ENCODE results near the gene PHF3. TPM values are rescaled to one million over a fixed set of nuclear protein-coding genes. Genes with fewer than 3 reads are reported as not detected.

PHF3 gene
- polyA plus RNA-seq, 2 of the 4 experiments (the other 2 are of a cell fraction) = 13.9 to 28.4 TPM

GRCh38 chr6:63599243-63599642 is 36.4 kb upstream of the PHF3 start:
- CTCF ChIA-PET = interaction anchor here (0.5 to 2.4 kb wide), 30 partner anchors 8 to 281 kb away, joined by 3 to 16 read pairs (median 5); partner anchors contain the start of gene PHF3
- no peak for TF ChIP-seq HOXB5 (CRISPR knock-in tag; IDR thresholded peaks at IDR 0.05)
- no peak for TF ChIP-seq CEBPB (IDR thresholded peaks at IDR 0.05)
- no peak for TF ChIP-seq ZSCAN20 (CRISPR knock-in tag; IDR thresholded peaks at IDR 0.05)
- H3K27ac ChIP-seq = no peak overlapping the region
- FAIRE-seq = no peak
- no peak for ATAC-seq
- no peaks in the 10 kb centered on the region for H3K9me3 ChIP-seq
- peaks cover 10% of the 10 kb centered on the region; the same call in 2 of the 3 replicates for H3K4me1 ChIP-seq
- H3K4me3 ChIP-seq = no peak overlapping the region
- POLR2A ChIA-PET = interaction anchor here (1.2 to 2.1 kb wide), 2 partner anchors 36 to 157 kb away, joined by 5 read pairs; partner anchors contain the start of gene PHF3
- DNase-seq (ENCODE audit: low read depth in 1 of 2, low spot score in 1 of 2) = no peak
- peak overlapping the region; percentile 90 for H3K4me2 ChIP-seq
- WGBS (ENCODE audit: missing lambda C conversion rate) = 62% methylated on average over 7 of the region's 7 CpGs

GRCh38 chr6:63600136-63600535 is 35.5 kb upstream of the PHF3 start:
- ATAC-seq (no peak), FAIRE-seq (no peak), DNase-seq (ENCODE audit: low read depth in 1 of 2, low spot score in 1 of 2) (no peak)
- ChIA-PET CTCF (interaction anchor here (0.8 to 1.8 kb wide), 5 partner anchors 11 to 247 kb away, joined by 3 to 5 read pairs (median 3); no protein-coding TSS in a partner anchor), POLR2A (no interaction called here)
- 69% methylated on average over 6 of the region's 6 CpGs for WGBS (ENCODE audit: missing lambda C conversion rate)
- Histone ChIP-seq H3K4me1 (peaks cover 10% of the 10 kb centered on the region; the same call in 2 of the 3 replicates), H3K4me2 (no peak overlapping the region), H3K4me3 (no peak overlapping the region), H3K27ac (no peak overlapping the region), H3K9me3 (no peaks in the 10 kb centered on the region)
- TF ChIP-seq NR3C1 (IDR thresholded peaks at IDR 0.05) (no peak), EHMT2 (IDR thresholded peaks at IDR 0.05; ENCODE audit: low read depth) (no peak), MYC (IDR thresholded peaks at IDR 0.05; ENCODE audit: borderline replicate concordance, low read length) (no peak), POLR2A (IDR thresholded peaks at IDR 0.05; ENCODE audit: low read length) (no peak), HOXB5 (CRISPR knock-in tag; IDR thresholded peaks at IDR 0.05) (no peak), ATOH8 (CRISPR knock-in tag; IDR thresholded peaks at IDR 0.05; ENCODE audit: low read depth) (no peak), EP300 (IDR thresholded peaks at IDR 0.05) (no peak), RFX5 (IDR thresholded peaks at IDR 0.05) (no peak), TFCP2L1 (CRISPR knock-in tag; IDR thresholded peaks at IDR 0.05) (no peak), HEYL (CRISPR knock-in tag; IDR thresholded peaks at IDR 0.05) (no peak)

GRCh38 chr6:63609231-63609630 is 26.4 kb upstream of the PHF3 start:
- no peak for ATAC-seq
- FAIRE-seq = no peak
- ChIA-PET CTCF (interaction anchor here (1.0 to 2.1 kb wide), 2 partner anchors 11 to 35 kb away, joined by 4 to 6 read pairs; no protein-coding TSS in a partner anchor), POLR2A (no interaction called here)
- Histone ChIP-seq H3K9me3 (no peaks in the 10 kb centered on the region), H3K4me1 (no peaks in the 10 kb centered on the region), H3K27ac (no peak overlapping the region), H3K4me3 (no peak overlapping the region), H3K4me2 (no peak overlapping the region)
- no peak for TF ChIP-seq E2F6 (IDR thresholded peaks at IDR 0.05; ENCODE audit: borderline replicate concordance, low read depth)
- no peak for TF ChIP-seq BHLHE40 (IDR thresholded peaks at IDR 0.05; ENCODE audit: low read depth, low read length)
- no peak for TF ChIP-seq KDM1A (IDR thresholded peaks at IDR 0.05; ENCODE audit: low read depth)
- TF ChIP-seq CHD2 (IDR thresholded peaks at IDR 0.05; ENCODE audit: low read length, partially characterized antibody) = no peak
- TF ChIP-seq HOXB13 (CRISPR knock-in tag; IDR thresholded peaks at IDR 0.05; ENCODE audit: low read depth) = no peak
- no peak for TF ChIP-seq MYC (IDR thresholded peaks at IDR 0.05; ENCODE audit: borderline replicate concordance, low read length)
- TF ChIP-seq CEBPB (IDR thresholded peaks at IDR 0.05) = no peak
- no peak for TF ChIP-seq FOXS1 (CRISPR knock-in tag; IDR thresholded peaks at IDR 0.05)
- DNase-seq (ENCODE audit: low read depth in 1 of 2, low spot score in 1 of 2) = no peak
- WGBS (ENCODE audit: missing lambda C conversion rate) = 86% methylated on average over 1 of the region's 1 CpG

- no peak overlapping the region for H3K4me2 ChIP-seq
- no peak for DNase-seq (ENCODE audit: low read depth in 1 of 2, low spot score in 1 of 2)
- ChIA-PET POLR2A (no interaction called here), CTCF (interaction anchor here (0.9 to 1.2 kb wide), 3 partner anchors 10 to 192 kb away, joined by 4 to 5 read pairs (median 4); no protein-coding TSS in a partner anchor)
- no peak overlapping the region for H3K4me3 ChIP-seq
- TF ChIP-seq BCL3 (IDR thresholded peaks at IDR 0.05) = no peak
- no peak for TF ChIP-seq ZSCAN20 (CRISPR knock-in tag; IDR thresholded peaks at IDR 0.05)
- no peak for TF ChIP-seq GATA3 (IDR thresholded peaks at IDR 0.05; ENCODE audit: borderline replicate concordance)
- TF ChIP-seq ATOH8 (CRISPR knock-in tag; IDR thresholded peaks at IDR 0.05; ENCODE audit: low read depth) = no peak
- TF ChIP-seq RNF2 (IDR thresholded peaks at IDR 0.05; ENCODE audit: borderline replicate concordance, low read depth) = no peak
- no peak for TF ChIP-seq TFCP2L1 (CRISPR knock-in tag; IDR thresholded peaks at IDR 0.05)
- TF ChIP-seq SMC3 (IDR thresholded peaks at IDR 0.05) = no peak
- TF ChIP-seq NPAS2 (CRISPR knock-in tag; IDR thresholded peaks at IDR 0.05; ENCODE audit: borderline replicate concordance) = no peak
- TF ChIP-seq BHLHE40 (IDR thresholded peaks at IDR 0.05; ENCODE audit: low read depth, low read length) = no peak
- H3K4me1 ChIP-seq = no peaks in the 10 kb centered on the region
- no peak overlapping the region for H3K27ac ChIP-seq
- H3K9me3 ChIP-seq = no peaks in the 10 kb centered on the region
- FAIRE-seq = no peak
- no peak for ATAC-seq
- 75% methylated on average over 1 of the region's 1 CpG for WGBS (ENCODE audit: missing lambda C conversion rate)
These were observed 24.7 kb upstream of the PHF3 start for GRCh38 chr6:63610944-63611343.
